ENCODE results near the gene SAG. TPM values are rescaled to one million over a fixed set of nuclear protein-coding genes. Genes with fewer than 3 reads are reported as not detected.

The SAG gene
- total RNA-seq, 1 donor from 2014 or later, result not detected

DNA sequence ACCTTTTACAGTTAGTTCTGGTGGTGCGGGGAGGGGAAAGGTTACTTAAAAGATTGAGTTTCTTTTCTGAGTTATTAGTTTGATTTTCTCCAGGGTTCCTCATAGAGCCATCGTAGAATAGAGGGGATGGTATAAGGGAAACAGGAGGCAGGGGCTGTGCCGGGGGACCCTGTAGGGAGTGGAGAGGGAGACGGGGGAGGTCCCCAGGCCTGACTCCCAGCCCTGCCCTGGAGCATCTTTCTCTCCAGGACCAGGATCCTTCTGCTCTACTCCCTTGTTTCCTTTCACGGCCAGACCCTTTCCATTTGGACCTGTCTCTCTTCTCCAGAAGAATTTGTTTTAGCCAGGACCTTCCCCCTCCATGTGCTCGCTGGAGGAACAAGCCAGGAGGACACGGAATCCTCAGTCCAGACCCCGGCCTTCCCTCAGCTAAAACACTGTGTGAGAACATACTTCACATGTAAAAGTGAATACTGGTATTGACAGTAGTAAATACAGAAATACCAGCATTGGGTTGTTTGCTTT is 82.0 kb downstream of the SAG start:
- no peak overlapping the region for H3K27ac Mint-ChIP-seq
- H3K36me3 Mint-ChIP-seq (ENCODE audit: insufficient read depth), result peaks cover 7% of the 10 kb centered on the region
- no peak overlapping the region for H3K4me3 Mint-ChIP-seq (ENCODE audit: low read depth)
- peaks cover under 1% of the 10 kb centered on the region for H3K4me1 Mint-ChIP-seq (ENCODE audit: low read depth)
- H3K27me3 Mint-ChIP-seq, result no peaks in the 10 kb centered on the region
- TF ChIP-seq, protein P1, sequence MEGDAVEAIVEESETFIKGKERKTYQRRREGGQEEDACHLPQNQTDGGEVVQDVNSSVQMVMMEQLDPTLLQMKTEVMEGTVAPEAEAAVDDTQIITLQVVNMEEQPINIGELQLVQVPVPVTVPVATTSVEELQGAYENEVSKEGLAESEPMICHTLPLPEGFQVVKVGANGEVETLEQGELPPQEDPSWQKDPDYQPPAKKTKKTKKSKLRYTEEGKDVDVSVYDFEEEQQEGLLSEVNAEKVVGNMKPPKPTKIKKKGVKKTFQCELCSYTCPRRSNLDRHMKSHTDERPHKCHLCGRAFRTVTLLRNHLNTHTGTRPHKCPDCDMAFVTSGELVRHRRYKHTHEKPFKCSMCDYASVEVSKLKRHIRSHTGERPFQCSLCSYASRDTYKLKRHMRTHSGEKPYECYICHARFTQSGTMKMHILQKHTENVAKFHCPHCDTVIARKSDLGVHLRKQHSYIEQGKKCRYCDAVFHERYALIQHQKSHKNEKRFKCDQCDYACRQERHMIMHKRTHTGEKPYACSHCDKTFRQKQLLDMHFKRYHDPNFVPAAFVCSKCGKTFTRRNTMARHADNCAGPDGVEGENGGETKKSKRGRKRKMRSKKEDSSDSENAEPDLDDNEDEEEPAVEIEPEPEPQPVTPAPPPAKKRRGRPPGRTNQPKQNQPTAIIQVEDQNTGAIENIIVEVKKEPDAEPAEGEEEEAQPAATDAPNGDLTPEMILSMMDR (IDR thresholded peaks at IDR 0.05; ENCODE audit: unreplicated experiment), result no peak
- no peak for DNase-seq (ENCODE audit: low spot score, unreplicated experiment)
- no peaks in the 10 kb centered on the region for H3K9me3 Mint-ChIP-seq (ENCODE audit: low read depth)

DNA sequence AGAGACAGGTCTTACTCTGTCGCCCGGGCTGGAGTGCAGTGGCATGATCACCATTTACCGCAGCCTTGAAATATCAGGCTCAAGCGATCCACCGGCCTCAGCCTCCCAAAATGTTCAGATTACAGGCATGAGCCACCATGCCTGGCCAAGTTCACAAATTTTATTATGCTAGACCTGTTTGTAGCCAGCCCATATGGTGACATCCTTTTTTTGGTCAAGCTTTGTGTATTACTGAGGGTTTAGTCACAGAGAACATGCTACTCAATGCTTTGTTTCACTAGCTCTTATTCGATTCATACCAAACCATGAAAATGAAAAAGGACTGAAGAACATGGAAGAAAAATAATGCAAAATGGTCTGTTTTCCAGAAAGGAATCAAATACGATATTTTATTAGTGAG is 88.1 kb downstream of the SAG start:
- Mint-ChIP-seq H3K27me3 (no peaks in the 10 kb centered on the region), H3K4me1 (ENCODE audit: low read depth) (no peaks in the 10 kb centered on the region)

More for the DNA sequence above, 88.1 kb downstream of the SAG start:
- no peak for DNase-seq (ENCODE audit: low spot score, unreplicated experiment)
- no peak overlapping the region for H3K27ac Mint-ChIP-seq
- no peaks in the 10 kb centered on the region for H3K9me3 Mint-ChIP-seq (ENCODE audit: low read depth)
- peaks cover 13% of the 10 kb centered on the region for H3K36me3 Mint-ChIP-seq (ENCODE audit: insufficient read depth)
- H3K4me3 Mint-ChIP-seq (ENCODE audit: low read depth), result no peak overlapping the region
- TF ChIP-seq, protein P1 (IDR thresholded peaks at IDR 0.05; ENCODE audit: unreplicated experiment), result no peak

Other genes starting within 250 kb of the SAG start
- gene INPP5D, start 247.5 kb upstream of the SAG start, total RNA-seq, result 5.3 and 9.0 TPM in 2 replicates
- 27.9 and 29.7 TPM in 2 replicates for gene ATG16L1, start 56.1 kb upstream of the SAG start, total RNA-seq
- gene DGKD, start 46.7 kb downstream of the SAG start, total RNA-seq, result 49.5 and 55.1 TPM in 2 replicates

Data from progenitor cell of endocrine pancreas (in vitro differentiated cells).